ENCODE data around the gene TENM4. TPM values are rescaled to one million over a fixed set of nuclear protein-coding genes. Genes with fewer than 3 reads are reported as not detected.
"Not testable (repeated sequence)": the region's sequence is repeated elsewhere in the genome, so short reads cannot be mapped to it uniquely, and the experiment has no call there.

TENM4 gene
- total RNA-seq, 1 donor from 2014 or later, result 5.1 TPM

GRCh38 chr11:78615724-78616123, 825.1 kb downstream of the TENM4 start:
- H3K36me3 ChIP-seq, result no peaks in the 10 kb centered on the region
- H3F3A ChIP-seq (ENCODE audit: low read depth), result no peaks in the 10 kb centered on the region
- H2AFZ ChIP-seq (replicated peaks), result no peak overlapping the region
- H3K9ac ChIP-seq, result no peak overlapping the region
- no peaks in the 10 kb centered on the region for H3K27me3 ChIP-seq
- no peaks in the 10 kb centered on the region for H3K4me1 ChIP-seq
- no peak overlapping the region for H3K4me2 ChIP-seq
- H3K4me1 Mint-ChIP-seq, result no peaks in the 10 kb centered on the region
- H3K27ac Mint-ChIP-seq, result no peak overlapping the region
- H3K27me3 Mint-ChIP-seq (ENCODE audit: insufficient read depth, low read depth), result peaks cover 2% of the 10 kb centered on the region
- H4K20me1 ChIP-seq (ENCODE audit: low read depth), result no peaks in the 10 kb centered on the region
- H3K36me3 Mint-ChIP-seq, result no peaks in the 10 kb centered on the region
- H3K9me3 ChIP-seq (ENCODE audit: low read depth), result peaks cover 3% of the 10 kb centered on the region
- H3K79me2 ChIP-seq (ENCODE audit: low read depth), result no peaks in the 10 kb centered on the region
- peaks cover 17% of the 10 kb centered on the region for H3K9me3 Mint-ChIP-seq
- no peak overlapping the region for H3K4me3 Mint-ChIP-seq
- no peak overlapping the region for H3K4me3 ChIP-seq
- TF ChIP-seq CTCF (IDR thresholded peaks at IDR 0.05) (no peak), EZH2phosphoT487 (IDR thresholded peaks at IDR 0.05) (no peak), EZH2 (IDR thresholded peaks at IDR 0.05) (no peak)
- DNase-seq (ENCODE audit: low spot score), result no peak
- no peak overlapping the region for H3K27ac ChIP-seq

GRCh38 chr11:78613378-78613813, 827.4 kb downstream of the TENM4 start:
- Mint-ChIP-seq H3K4me1 (no peaks in the 10 kb centered on the region), H3K4me3 (no peak overlapping the region), H3K27ac (no peak overlapping the region), H3K36me3 (no peaks in the 10 kb centered on the region), H3K27me3 (ENCODE audit: insufficient read depth, low read depth) (no peaks in the 10 kb centered on the region), H3K9me3 (peaks cover 2% of the 10 kb centered on the region)
- H3K4me1 ChIP-seq, result no peaks in the 10 kb centered on the region
- H3K79me2 ChIP-seq (ENCODE audit: low read depth), result no peaks in the 10 kb centered on the region
- H3F3A ChIP-seq (ENCODE audit: low read depth), result no peaks in the 10 kb centered on the region
- H3K36me3 ChIP-seq, result no peaks in the 10 kb centered on the region
- DNase-seq (ENCODE audit: low spot score), result no peak
- TF ChIP-seq CTCF (IDR thresholded peaks at IDR 0.05), result no peak
- TF ChIP-seq EZH2 (IDR thresholded peaks at IDR 0.05), result no peak
- TF ChIP-seq EZH2phosphoT487 (IDR thresholded peaks at IDR 0.05), result no peak
- H2AFZ ChIP-seq (replicated peaks), result no peak overlapping the region
- no peak overlapping the region for H3K27ac ChIP-seq
- H4K20me1 ChIP-seq (ENCODE audit: low read depth), result no peaks in the 10 kb centered on the region
- no peak overlapping the region for H3K9ac ChIP-seq
- H3K4me3 ChIP-seq, result no peak overlapping the region
- no peaks in the 10 kb centered on the region for H3K27me3 ChIP-seq
- H3K4me2 ChIP-seq, result no peak overlapping the region
- no peaks in the 10 kb centered on the region for H3K9me3 ChIP-seq (ENCODE audit: low read depth)

GRCh38 chr11:78612721-78613377, 828.0 kb downstream of the TENM4 start:
- Histone ChIP-seq H3K9me3 (ENCODE audit: low read depth) (no peaks in the 10 kb centered on the region), H3K9ac (no peak overlapping the region), H3K27me3 (no peaks in the 10 kb centered on the region), H3F3A (ENCODE audit: low read depth) (no peaks in the 10 kb centered on the region), H4K20me1 (ENCODE audit: low read depth) (no peaks in the 10 kb centered on the region), H2AFZ (replicated peaks) (no peak overlapping the region), H3K4me1 (no peaks in the 10 kb centered on the region), H3K4me3 (no peak overlapping the region), H3K27ac (no peak overlapping the region), H3K36me3 (no peaks in the 10 kb centered on the region), H3K4me2 (no peak overlapping the region), H3K79me2 (ENCODE audit: low read depth) (no peaks in the 10 kb centered on the region)
- no peaks in the 10 kb centered on the region for H3K36me3 Mint-ChIP-seq
- TF ChIP-seq CTCF (IDR thresholded peaks at IDR 0.05) (no peak), EZH2 (IDR thresholded peaks at IDR 0.05) (no peak), EZH2phosphoT487 (IDR thresholded peaks at IDR 0.05) (no peak)
- H3K9me3 Mint-ChIP-seq, result peaks cover 2% of the 10 kb centered on the region
- no peak overlapping the region for H3K4me3 Mint-ChIP-seq
- no peak overlapping the region for H3K27ac Mint-ChIP-seq
- no peaks in the 10 kb centered on the region for H3K27me3 Mint-ChIP-seq (ENCODE audit: insufficient read depth, low read depth)
- DNase-seq (ENCODE audit: low spot score), result no peak
- H3K4me1 Mint-ChIP-seq, result no peaks in the 10 kb centered on the region

- not testable (repeated sequence) for H3K79me2 ChIP-seq (ENCODE audit: low read depth); H3K36me3 ChIP-seq; H3F3A ChIP-seq (ENCODE audit: low read depth); H3K27ac Mint-ChIP-seq; H3K27me3 ChIP-seq; H3K4me3 ChIP-seq; H3K4me1 Mint-ChIP-seq; H2AFZ ChIP-seq (replicated peaks); H4K20me1 ChIP-seq (ENCODE audit: low read depth); H3K27me3 Mint-ChIP-seq (ENCODE audit: insufficient read depth, low read depth); H3K9me3 ChIP-seq (ENCODE audit: low read depth); H3K4me1 ChIP-seq; H3K4me3 Mint-ChIP-seq; H3K9ac ChIP-seq; H3K9me3 Mint-ChIP-seq; DNase-seq (ENCODE audit: low spot score); H3K4me2 ChIP-seq; H3K36me3 Mint-ChIP-seq; H3K27ac ChIP-seq
Measured at GRCh38 chr11:78609321-78609720, 831.5 kb downstream of the TENM4 start.

Data from neural progenitor cell (in vitro differentiated cells).